ENCODE results near the gene ADCY5.

ADCY5 gene

GRCh38 chr3:123457841-123458240, 9.0 kb upstream of the ADCY5 start:
- no peak for DNase-seq

- no peak for DNase-seq
Observed at GRCh38 chr3:123453675-123454074, 4.8 kb upstream of the ADCY5 start.

GRCh38 chr3:123451186-123451585, 2.3 kb upstream of the ADCY5 start:
- no peak for DNase-seq

- no peak for DNase-seq
Observed at GRCh38 chr3:123449997-123450604, 1.2 kb upstream of the ADCY5 start.

GRCh38 chr3:123449102-123449996, 459 bp upstream of the ADCY5 start:
- DNase-seq = no peak

- peak in 1 of 2 experiments; percentile 31 for DNase-seq
Observed at GRCh38 chr3:123447749-123448517, 957 bp downstream of the ADCY5 start.

- no peak for DNase-seq
Observed at GRCh38 chr3:123447416-123447748, 1.5 kb downstream of the ADCY5 start.

- no peak for DNase-seq
Observed at GRCh38 chr3:123446610-123447109, 2.2 kb downstream of the ADCY5 start.

- no peak for DNase-seq
Observed at GRCh38 chr3:123446210-123446609, 2.7 kb downstream of the ADCY5 start.

GRCh38 chr3:123445702-123446101, 3.2 kb downstream of the ADCY5 start:
- DNase-seq = no peak

GRCh38 chr3:123444744-123445143, 4.1 kb downstream of the ADCY5 start:
- DNase-seq = no peak

GRCh38 chr3:123444023-123444422, 4.9 kb downstream of the ADCY5 start:
- DNase-seq = no peak

GRCh38 chr3:123442908-123443307, 6.0 kb downstream of the ADCY5 start:
- no peak for DNase-seq

- DNase-seq = no peak
Observed at GRCh38 chr3:123442125-123442524, 6.8 kb downstream of the ADCY5 start.

GRCh38 chr3:123439806-123440580, 8.9 kb downstream of the ADCY5 start:
- no peak for DNase-seq

- DNase-seq = peak in 1 of 2 experiments; percentile 31
Observed at GRCh38 chr3:123432832-123433523, 15.9 kb downstream of the ADCY5 start.

GRCh38 chr3:123431658-123432324, 17.1 kb downstream of the ADCY5 start:
- DNase-seq = no peak

- DNase-seq = no peak
Observed at GRCh38 chr3:123431007-123431657, 17.8 kb downstream of the ADCY5 start.

- DNase-seq = no peak
Observed at GRCh38 chr3:123430266-123430665, 18.6 kb downstream of the ADCY5 start.

GRCh38 chr3:123429362-123430125, 19.3 kb downstream of the ADCY5 start:
- DNase-seq = no peak

Data from SHP77 (cell line).